Measurements from ENCODE around the gene LRRC3B.

LRRC3B gene

DNA sequence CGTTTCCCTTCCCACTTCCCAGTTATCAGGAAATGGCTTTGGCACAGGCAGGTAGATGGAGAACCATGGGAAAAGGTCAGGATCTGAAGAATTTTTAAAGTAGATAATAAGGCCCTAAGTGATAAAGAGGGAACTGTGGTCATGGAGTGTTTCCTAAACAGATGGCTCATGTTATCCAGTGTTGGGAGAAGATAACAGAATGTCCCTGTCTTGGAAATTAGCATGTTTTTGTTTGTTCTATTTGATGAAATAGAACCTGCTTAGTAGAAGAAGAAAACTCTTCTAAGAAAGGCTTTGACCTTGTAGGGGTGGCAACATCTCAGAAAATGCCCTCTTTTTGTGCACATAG, 8.8 kb downstream of the LRRC3B start:
- DNase-seq = no peak

DNA sequence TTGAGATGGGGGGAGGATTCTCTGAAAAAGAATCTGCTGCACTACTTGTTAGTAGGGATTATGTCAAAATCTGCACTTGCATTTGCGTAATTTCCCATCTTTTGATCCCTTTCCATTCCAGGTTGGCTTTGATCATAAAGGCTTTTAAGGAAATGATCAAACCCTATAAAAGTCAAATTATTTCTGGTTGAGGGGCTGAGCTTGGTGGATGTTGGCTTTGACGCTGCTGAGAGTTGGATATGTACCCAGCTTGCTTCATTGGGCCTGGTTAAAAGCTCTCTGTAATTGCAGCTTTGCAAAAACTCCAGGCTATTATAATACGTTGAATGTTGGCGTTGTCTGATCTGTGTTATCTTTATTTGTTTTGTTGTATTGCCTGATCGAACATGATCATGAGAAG, 12.0 kb downstream of the LRRC3B start:
- DNase-seq = no peak

DNA sequence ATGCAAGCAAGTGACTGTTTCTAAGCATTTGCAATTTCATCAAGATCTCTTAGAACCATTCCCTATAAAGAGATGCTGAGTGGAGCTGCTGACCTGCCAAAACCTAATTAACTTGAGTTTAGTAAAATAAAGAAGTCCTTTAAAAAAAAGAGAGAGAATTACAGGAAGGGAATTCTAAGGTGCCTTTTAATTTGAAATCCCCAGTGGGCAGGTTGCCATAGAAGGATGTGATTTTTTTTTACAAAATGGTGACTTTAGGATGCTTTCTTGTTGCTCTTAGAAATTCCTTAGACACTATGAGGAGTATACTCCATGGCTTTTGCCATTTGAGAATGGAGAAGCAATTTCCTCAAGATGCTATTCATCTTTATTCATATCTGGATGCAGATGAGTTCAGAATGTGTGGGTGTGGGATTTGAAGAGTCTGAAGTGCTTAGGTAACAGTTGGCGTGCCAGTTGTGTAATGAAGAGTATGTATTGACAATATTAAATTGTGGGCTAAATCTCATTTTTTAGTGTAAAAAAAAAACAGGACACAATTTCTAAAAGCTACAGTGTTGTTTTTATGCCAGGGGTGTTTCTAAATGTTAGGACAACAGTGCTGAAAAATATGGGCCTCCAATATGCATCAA, 13.6 kb downstream of the LRRC3B start:
- DNase-seq = no peak

DNA sequence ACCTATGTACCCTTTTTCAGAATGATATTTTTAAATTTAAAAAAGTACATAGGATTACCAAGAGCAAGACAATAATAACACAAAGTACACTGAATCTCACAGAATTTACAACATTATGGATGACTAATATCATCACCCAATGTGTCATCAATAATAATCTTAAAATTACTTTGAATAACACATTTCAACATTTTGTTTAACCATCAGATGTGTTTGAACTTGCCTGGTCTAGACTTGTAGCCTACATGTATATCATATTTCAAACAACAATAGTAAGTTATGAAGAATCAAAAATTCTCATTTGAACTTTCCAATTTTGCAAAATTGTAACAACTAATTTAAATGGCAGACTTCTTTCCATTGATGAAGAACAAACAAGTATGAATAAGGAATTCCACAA, 15.1 kb downstream of the LRRC3B start:
- no peak for DNase-seq

DNA sequence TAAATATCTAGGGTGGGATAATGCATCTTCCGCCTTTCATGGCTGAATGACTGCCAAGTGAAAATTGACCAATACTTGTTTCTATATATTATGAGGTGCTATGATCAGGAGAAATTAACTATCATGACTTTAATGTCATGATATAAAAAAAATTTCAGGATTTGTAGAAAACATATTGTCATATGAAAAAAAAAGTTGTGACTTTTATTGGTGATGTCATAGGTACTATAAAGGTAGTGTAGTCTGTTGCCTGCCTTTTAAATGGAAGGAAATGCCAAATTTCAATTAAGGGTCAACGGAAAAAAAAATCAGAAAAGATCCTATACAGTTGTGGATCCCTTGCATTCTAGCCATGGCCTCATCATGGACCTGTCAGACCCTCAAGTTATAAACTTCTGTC, 15.5 kb downstream of the LRRC3B start:
- DNase-seq = no peak

DNA sequence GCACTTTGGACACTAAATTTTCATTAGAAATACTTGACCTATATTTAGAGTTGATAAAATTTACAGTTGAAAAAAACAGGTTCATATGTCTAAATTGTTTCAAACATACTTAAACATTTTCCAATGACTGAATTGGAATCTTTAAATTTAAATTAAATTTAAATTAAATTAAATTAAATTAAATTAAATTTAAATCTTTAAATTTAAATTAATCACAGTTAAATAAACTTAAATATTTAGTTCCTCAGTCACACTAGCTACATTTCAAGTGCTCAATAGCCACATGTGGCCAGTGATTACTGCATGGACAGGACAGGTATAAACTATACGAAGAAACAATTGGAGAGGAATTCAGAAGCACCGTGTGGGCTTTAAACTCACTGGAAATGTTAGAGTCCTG, 16.8 kb downstream of the LRRC3B start:
- no peak for DNase-seq

DNA sequence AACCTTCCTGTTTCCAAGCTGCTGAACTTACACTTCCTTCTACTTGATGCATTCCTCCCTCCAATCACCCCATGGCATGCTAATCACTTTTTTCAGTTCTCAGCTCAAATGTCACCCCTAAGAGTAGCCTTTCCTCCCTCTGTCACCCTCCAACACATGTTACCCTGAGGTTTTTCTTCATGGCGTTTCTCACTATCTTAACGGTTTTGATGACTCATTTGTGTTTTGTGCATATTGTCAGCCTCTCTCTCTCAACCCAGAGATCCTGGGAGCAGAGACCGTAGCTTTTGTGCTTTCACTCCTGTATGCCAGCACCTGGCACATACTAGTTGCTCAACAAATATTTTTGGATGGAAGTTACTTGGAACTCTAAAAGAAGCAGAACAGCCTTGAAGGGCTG, 24.5 kb downstream of the LRRC3B start:
- no peak for DNase-seq

DNA sequence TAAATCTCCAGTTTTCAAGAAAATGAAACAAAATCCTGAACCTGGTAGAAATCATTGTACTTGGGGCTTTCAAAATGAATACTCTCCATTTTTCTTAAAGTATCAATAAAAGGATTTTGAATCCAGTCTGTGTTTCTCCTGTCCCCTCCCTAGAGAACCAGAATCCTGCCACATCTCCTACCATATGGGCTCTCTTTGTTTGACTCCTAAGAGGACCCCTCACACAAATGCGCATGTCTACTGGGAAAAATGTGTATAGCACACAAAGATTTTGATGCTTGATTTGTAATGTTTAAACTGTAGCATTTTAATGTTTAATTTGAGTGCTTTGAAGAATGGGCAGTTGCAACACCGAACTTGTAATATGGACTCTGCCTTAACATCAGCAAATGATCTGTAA, 25.9 kb downstream of the LRRC3B start:
- no peak for DNase-seq

DNA sequence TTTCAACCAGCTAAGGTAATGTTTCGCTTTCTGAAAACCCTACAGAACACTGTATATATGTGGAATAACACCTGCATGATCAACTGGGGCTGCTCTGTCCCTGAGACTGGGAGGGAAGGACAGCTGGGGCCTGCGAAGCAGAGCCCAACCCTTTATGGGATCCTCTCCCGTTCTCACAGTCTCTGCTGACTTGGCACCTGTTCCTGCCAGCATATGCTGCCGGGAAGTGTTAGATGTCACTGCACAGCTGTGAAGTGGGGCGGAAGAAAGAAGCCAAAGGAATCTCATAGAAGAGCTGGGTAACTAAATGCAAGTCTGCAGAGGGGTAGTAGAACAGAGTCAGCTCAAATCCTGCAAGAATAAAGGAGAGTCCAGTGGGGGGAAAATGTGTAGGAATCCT, 29.6 kb downstream of the LRRC3B start:
- DNase-seq = no peak

DNA sequence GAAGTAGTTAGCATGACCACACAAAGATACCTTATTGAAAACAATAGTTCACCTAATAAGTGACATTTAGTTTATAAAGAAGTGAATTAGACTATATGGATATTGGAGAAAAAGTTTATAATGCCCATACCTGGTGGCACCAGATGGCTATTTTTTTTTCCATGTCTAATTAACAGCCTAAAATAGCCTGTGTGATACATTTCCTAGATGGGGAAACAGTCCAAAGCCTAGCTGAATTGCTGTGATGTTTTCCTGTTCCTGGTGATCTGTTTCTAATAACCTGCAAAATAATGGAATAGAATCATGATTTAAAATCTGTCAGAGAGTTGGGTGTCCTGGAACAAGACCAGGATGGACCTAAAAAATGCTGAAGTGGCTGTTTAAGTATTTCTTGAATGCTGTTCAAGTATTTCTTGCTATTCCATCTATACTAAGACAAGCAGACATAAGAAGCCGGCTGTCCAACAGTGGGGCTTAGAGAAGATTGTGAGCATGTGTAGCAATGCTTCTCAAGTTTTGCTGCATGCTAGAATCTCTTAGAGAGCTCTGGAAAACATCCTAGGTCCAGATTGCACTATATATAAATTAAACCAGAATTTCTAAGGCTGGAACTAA, 31.3 kb downstream of the LRRC3B start:
- no peak for DNase-seq

DNA sequence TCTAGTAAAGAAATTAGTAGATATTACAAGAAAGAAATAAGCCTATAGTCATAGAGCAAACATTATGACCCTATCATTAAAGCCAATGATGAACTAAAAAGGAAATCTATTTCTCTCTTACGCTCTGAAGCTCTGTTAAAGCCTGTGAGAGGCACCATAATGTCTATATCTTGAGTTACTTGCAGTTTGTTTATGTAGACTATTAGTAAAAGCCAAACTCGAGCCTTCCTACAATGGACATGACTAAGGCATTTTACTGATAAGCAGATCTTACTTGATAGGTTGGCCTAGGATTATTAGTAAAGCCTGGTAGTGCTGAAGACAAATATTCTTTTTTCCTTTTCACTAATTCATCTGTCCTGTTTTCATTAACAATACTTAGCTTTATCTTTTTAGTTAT, 32.7 kb downstream of the LRRC3B start:
- no peak for DNase-seq

DNA sequence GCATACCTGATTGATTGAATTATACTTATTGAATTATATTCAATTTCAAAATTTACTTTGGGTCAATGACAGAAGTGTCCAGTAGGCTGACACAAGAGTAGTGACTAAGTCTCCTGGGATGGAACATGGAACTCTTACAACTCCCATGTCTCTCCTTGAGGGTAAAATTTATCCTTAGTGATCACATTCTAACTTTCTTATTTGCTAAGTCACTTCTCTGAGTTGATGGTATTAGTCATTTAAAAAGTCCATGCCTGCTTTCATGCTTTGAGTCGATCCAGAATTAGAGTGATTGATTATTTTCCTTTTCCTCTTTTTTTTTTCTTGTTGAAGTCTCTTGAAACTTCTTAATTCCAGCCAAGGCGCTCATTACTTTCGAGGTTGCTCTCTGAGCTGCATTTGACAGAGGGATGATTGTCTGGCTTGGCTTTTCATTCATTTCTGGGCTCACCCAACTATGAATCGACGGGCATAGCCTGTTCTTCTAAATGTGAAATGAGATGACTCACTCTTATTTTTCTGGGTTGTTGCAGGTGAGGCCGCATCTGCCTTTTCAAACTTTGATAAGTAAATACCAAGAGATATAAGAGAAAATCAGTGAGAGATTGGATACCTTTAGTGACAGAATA, 34.9 kb downstream of the LRRC3B start:
- DNase-seq = no peak

DNA sequence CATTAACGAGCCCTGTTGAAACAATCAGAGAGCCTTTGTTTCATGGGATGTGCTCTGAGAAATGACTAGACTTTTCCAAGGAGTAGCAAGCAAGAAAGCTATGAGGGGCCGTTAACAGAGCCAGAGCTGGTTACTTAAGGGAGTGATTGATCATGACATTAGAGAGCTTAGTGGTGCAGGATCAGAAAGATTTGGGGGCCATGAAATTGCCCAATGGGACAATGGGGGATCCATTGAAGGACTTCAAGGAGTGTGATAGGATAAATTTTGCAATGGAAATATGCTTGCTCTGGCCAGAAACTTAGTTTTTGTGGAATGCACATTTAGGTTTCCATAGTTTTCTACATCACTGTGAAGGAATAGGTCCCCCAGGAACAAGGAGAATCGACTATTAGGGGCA, 45.6 kb downstream of the LRRC3B start:
- DNase-seq = no peak

DNA sequence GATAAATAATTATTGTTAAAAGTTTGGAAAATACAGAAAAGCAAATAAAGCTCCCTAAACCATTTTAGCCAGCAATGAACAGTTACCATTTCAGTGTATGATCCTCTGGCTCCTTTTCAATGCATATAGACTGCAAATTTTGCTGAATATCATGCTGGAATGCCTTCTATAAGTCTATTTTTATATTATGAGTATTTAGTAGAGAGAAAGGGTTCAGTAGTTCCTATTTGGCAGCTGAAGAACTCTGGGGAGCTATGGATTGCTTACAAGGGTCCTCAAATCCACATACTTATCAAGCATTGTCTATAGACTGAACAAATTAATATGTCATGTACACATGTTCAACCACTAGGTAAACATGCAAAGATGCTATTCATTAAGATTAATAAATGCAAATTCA, 46.1 kb downstream of the LRRC3B start:
- DNase-seq = no peak

DNA sequence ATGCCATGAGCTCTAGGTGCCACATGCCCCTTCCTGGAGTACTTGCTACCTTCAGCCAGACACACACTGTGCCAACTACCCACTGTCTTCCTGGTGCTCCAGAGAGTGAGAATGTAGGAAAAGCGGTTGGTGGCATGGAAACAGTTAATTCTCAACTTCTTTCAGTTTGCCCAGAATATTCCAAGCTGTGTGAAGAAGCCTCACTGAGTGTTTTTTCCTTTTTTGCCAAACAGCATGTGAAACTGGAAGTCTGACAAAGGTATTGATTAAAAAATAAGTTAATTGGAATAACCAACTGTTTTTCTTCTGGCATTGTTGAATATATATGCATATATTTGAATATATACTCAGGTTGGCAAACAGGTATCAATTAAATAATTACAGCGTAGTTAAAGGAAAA, 52.8 kb downstream of the LRRC3B start:
- DNase-seq = no peak

DNA sequence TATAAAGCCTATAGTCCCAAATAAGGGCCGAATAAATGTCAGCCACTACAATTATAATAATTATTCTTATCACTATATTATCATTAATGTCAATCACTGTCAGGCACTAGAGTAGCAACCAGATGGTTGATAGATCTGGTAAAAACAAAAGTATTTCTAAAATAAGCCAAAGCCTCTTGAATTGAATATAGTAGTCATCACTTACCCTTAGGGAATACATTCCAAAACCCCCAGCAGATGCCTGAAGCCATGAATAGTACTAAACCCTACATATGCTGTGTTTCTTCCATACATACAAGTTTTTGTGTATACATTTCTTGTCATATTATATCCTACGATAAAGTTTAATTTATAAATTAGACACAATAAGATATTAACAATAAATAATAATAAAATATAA, 59.1 kb downstream of the LRRC3B start:
- DNase-seq = no peak

DNA sequence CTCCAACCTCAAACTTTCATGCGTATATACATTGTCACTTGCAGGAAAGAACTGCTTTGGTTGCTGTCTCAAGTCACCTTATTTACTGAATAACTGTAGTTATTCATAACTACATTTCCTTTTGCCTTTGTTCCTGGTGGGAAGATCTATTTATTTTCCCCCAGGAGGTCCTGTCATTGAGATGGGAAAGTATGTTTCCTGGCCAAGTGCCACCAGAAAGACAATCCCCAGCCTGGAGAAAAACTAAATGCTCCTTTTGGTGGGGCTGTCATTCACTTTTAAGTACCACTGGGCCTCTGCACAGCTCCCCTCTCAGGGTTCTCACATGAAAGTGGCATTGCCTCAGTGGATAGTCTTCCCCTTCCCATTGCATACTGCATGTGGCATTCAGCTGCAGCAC, 59.8 kb downstream of the LRRC3B start:
- DNase-seq = no peak

DNA sequence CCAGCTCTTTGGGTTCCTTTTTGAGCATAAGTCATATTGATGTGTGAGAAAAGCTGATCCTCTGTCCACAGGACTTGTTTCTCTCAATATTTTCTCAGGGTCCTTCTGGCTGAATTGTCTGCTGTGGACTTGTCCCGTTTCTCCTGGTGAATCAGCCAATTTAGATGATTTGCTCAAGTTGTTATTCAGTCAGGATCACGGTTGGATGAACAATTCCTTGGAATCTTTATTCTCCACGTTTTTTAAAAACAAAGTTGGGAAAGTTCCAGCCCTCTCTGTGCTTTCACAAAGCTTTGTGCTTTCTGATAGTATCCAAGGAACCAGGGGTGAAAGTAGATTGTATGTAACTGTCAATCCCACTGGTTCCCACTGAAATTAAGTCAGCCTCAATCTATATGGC, 61.3 kb downstream of the LRRC3B start:
- DNase-seq = no peak

DNA sequence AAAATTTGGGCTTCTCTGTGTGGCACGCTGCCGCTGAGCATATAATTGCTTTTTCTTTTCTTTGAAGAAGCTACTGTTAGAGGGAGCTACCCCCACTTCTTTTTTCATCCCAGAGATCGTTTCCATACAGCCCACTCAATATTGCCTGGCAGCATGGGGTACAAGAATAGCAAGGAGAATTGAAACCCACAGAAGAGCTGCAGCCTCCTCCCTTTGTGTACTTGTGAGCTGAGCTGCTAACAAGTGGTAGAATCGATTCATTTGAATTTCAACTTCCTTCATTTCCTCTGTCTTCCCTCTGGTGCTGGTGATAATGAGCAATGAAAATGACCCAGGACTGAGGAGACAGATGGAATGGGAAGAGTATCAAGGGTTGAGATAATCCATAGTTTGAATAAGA, 64.9 kb downstream of the LRRC3B start:
- DNase-seq = no peak

DNA sequence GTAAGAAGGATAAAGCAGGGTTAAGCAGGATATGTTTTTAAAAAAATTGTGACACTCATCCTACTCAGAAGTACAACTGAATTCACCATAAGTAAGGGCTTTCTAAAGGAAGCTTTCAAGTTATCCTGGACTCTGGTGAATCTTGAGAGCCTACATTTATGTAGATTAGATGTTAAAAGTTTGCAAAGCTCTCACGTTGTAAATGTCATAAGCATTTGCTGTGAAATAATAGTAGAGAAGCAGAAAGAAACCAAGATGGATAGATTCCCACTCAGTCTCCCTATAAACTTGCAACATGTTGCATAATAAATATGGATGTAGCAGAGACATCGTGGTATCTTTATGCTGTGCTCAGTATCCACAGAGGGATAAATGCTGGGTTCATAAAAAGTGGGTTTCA, 77.0 kb downstream of the LRRC3B start:
- no peak for DNase-seq

DNA sequence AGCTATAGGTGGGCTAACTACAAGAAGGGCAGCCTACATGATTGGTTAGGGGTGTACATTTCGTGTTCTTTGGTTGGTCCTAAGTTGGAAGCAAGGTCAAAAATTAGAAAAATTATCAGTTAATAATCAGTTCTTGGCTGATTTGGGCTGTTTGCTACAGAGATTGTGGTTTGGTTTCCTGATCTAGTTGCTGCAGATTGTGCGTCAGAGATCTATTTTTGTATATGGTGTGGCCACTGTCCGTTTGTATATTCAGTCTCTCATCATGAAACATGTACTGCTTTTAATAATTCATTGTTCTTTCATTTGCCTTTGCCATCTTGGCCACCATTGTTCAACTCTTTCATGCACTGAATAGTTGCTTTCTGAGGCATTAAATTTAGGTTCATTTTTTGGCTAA, 80.9 kb downstream of the LRRC3B start:
- DNase-seq = no peak

DNA sequence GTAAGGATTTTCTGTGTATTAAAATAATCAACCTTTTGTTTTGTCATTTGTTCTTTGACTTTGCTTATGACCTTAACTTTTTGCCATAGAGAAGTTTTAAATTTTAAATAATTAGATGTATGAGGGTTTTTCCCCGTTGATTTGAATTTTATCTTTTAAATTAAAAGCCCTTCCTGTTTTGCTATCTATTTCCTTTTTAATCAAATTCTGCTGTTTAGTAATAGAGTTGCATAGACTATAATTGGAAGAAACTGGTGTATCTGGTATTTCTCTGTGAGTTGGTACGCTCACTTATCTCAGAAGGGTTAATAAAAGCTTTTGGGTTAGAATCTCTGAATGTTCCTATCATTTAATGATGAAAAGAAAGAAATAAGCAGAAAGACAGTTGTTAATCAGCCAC, 82.2 kb downstream of the LRRC3B start:
- DNase-seq = no peak

DNA sequence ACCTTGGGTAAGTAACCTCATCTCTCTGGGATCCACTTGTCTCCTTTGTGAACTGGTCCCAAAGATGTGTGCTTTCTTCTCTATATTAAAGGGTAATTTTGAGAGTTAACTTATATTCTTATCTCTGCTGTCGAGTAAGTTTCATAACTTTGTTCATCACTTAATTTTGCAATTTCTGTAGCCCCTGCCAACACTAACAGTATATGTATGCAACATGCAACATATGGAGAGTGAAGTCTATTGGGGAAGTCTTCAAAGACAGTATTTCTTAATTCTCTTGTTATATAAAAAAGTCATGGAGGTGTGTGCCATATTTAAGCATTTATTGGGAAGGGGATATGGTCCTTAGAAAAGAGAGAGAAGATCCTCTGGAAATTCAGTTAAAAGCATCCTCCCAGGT, 85.9 kb downstream of the LRRC3B start:
- no peak for DNase-seq

DNA sequence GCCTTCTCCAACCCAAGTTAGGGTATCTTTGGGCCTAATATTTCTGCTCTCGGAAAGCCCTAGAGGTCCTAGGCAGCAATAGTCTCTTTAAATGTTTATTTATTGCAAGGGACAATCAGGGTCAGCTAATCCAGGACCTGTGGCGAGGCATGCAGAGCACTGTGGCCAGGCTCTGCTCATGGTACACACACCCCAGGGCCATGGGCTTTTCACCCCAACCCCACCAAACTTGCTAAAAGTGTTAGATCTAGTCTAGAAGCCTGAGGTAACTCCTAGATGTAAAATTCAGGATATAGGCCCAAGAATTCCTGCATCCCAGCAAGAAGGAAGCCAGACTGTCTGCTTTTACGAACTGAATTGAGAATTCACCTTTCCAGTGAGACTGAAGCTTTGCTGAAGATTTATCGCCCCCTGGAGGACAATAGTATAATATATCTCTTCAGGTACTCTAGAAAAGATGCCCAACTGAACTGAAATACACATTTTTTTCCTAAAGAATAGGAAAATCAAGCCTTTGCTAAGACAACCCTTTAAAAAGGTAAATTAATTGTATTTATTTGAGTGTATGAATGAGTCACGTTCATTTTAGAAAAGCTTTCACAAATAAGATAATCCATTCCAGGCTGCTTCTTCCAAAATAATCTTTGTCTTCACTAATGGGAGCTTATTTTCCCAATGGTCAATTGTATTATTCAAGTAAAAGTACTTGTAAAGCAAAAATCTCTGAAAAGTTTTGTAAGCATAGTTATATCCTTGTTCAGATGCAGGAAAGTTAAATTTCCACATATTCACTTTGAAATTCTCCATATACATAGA, 89.8 kb downstream of the LRRC3B start:
- no peak for DNase-seq

Measured in NCI-H526 treated with DMSO at 0.1 percent for 48 hours (cell line).